GM18526 (cell line): Measurements from ENCODE around the gene LYRM2.

Experiments used
- POLR2A ChIP-seq: IDR thresholded peaks from 3 replicates; pipeline ENCODE4 v1.6.1; 2011; ENCODE audit not compliant: insufficient read length; ENCODE audit errors: extremely low read depth

Gene LYRM2

GRCh38 chr6:89612121-89612520 lies 26.4 kb downstream of the LYRM2 start:
- no peak for TF ChIP-seq POLR2A

GRCh38 chr6:89611666-89612065 lies 26.9 kb downstream of the LYRM2 start:
- no peak for TF ChIP-seq POLR2A

- TF ChIP-seq POLR2A: no peak
Observed at GRCh38 chr6:89610149-89610642, 28.4 kb downstream of the LYRM2 start.

GRCh38 chr6:89605861-89606260 lies 32.7 kb downstream of the LYRM2 start:
- no peak for TF ChIP-seq POLR2A

GRCh38 chr6:89604653-89605052 lies 33.9 kb downstream of the LYRM2 start:
- TF ChIP-seq POLR2A: no peak

- no peak for TF ChIP-seq POLR2A
Observed at GRCh38 chr6:89602166-89602565, 36.4 kb downstream of the LYRM2 start.

- no peak for TF ChIP-seq POLR2A
Observed at GRCh38 chr6:89599727-89600126, 38.8 kb downstream of the LYRM2 start.

- no peak for TF ChIP-seq POLR2A
Observed at GRCh38 chr6:89597988-89598387, 40.6 kb downstream of the LYRM2 start.

- TF ChIP-seq POLR2A: no peak
Observed at GRCh38 chr6:89597372-89597771, 41.2 kb downstream of the LYRM2 start.

- no peak for TF ChIP-seq POLR2A
Observed at GRCh38 chr6:89596484-89596883, 42.1 kb downstream of the LYRM2 start.

GRCh38 chr6:89596056-89596455 lies 42.5 kb downstream of the LYRM2 start:
- no peak for TF ChIP-seq POLR2A

- no peak for TF ChIP-seq POLR2A
Observed at GRCh38 chr6:89591745-89592144, 46.8 kb downstream of the LYRM2 start.

GRCh38 chr6:89590133-89590532 lies 48.4 kb downstream of the LYRM2 start:
- no peak for TF ChIP-seq POLR2A

GRCh38 chr6:89589297-89590025 lies 49.1 kb downstream of the LYRM2 start:
- no peak for TF ChIP-seq POLR2A

- TF ChIP-seq POLR2A: no peak
Observed at GRCh38 chr6:89585154-89585553, 53.4 kb downstream of the LYRM2 start.

GRCh38 chr6:89584539-89584938 lies 54.0 kb downstream of the LYRM2 start:
- no peak for TF ChIP-seq POLR2A

- TF ChIP-seq POLR2A: no peak
Observed at GRCh38 chr6:89583559-89583958, 55.0 kb downstream of the LYRM2 start.

GRCh38 chr6:89582669-89583325 lies 55.8 kb downstream of the LYRM2 start:
- no peak for TF ChIP-seq POLR2A
